ENCODE measurements around the gene VASH1. TPM values are rescaled to one million over a fixed set of nuclear protein-coding genes. Genes with fewer than 3 reads are reported as not detected.

VASH1 gene
- total RNA-seq, 1 donor from 2014 or later, result 97.9 TPM

GRCh38 chr14:76832503-76832988, 71.3 kb downstream of the VASH1 start:
- no peak for DNase-seq

Other genes starting within 250 kb of the VASH1 start
- 9.4 and 10.4 TPM in 2 replicates for gene ANGEL1, start 51.4 kb downstream of the VASH1 start, total RNA-seq
- gene LRRC74A, start 64.9 kb downstream of the VASH1 start, total RNA-seq, result not detected in 2 replicates